Gastrocnemius medialis (tissue), 4 donors: ENCODE measurements around the gene COQ8B. TPM values are rescaled to one million over a fixed set of nuclear protein-coding genes. Genes with fewer than 3 reads are reported as not detected.

Source experiments
- ATAC-seq, 2 donors: fragments of 150-250 bp; one replicate each; pipeline ENCODE4 v1.9.1; 2016
- DNase-seq, 2 donors: peaks; one replicate each; pipeline ENCODE4 v3.0.0-alpha.2; 2019
- H3K27ac ChIP-seq, 4 donors: fragments of 200-600 bp; sonication (generic); 1 replicate in 1 of 4; 2 replicates in 3 of 4; pipeline ENCODE4 v1.5.1; 2016 to 2018; ENCODE audit warnings: mild to moderate bottlenecking in 2 of 4, moderate library complexity in 1 of 4
- H3K27me3 ChIP-seq, 3 donors: fragments of 200-600 bp; sonication (generic) in 2 of 3; 1 replicate in 1 of 3; 2 replicates in 2 of 3; pipeline versions ENCODE4 v1.5.1 to v1.6.0; 2016 to 2019; ENCODE audit warnings: mild to moderate bottlenecking in 1 of 3, moderate library complexity in 1 of 3
- H3K36me3 ChIP-seq, 2 donors: fragments of 200-600 bp; sonication (generic) in 1 of 2; one replicate each; pipeline ENCODE4 v1.5.1; 2017 to 2018
- H3K4me1 ChIP-seq, 2 donors: fragments of 200-600 bp; sonication (generic) in 1 of 2; one replicate each; pipeline ENCODE4 v1.5.1; 2016 to 2017; ENCODE audit warnings: mild to moderate bottlenecking in 2 of 2
- H3K4me3 ChIP-seq, 4 donors: fragments of 200-600 bp; sonication (generic) in 3 of 4; 1 replicate in 1 of 4; 2 replicates in 3 of 4; pipeline ENCODE4 v1.5.1; 2016 to 2019; ENCODE audit warnings: mild to moderate bottlenecking in 2 of 4
- H3K9me3 ChIP-seq, 3 donors: fragments of 200-600 bp; sonication (generic) in 2 of 3; 1 replicate in 1 of 3; 2 replicates in 2 of 3; pipeline ENCODE4 v1.5.1; 2016 to 2019
- POLR2A ChIP-seq, 2 donors: fragments of 450-650 bp; IDR thresholded peaks; one replicate each; pipeline ENCODE4 v1.6.1; 2017; ENCODE audit warnings: antibody characterized with exemption in 2 of 2, mild to moderate bottlenecking in 2 of 2, moderate library complexity in 2 of 2
- in situ Hi-C, 4 donors: fragments of 200-750 bp; cut with MboI; loops; one replicate each; pipeline versions ENCODE4 v1.15.0 to v1.8.0; 2017; ENCODE audit warnings: low sequenced_read_pairs in 4 of 4
- intact Hi-C: fragments of 100-400 bp; cut with DNase I; formaldehyde crosslinking; loops from one replicate; pipeline ENCODE4 v1.15.1; 2023; ENCODE audit warnings: low total_unique reads
- total RNA-seq, 4 donors: library from RNA; depleted of rRNA; stranded (reverse); fragments of >200 nt; gene quantifications; one replicate each; pipeline versions ENCODE4 v1.1.0 to v1.2.3, GENCODE V29; 2016
- TF ChIP-seq, protein P1 (sequence below), 5 experiments: fragments of 450-650 bp in 3 of 5; fragments of 200-600 bp in 2 of 5; sonication (generic) in 2 of 5; IDR thresholded peaks in 4 of 5; conservative IDR thresholded peaks in 1 of 5; 1 replicate in 4 of 5; 2 replicates in 1 of 5; pipeline ENCODE4 v1.5.1; 2016 to 2019; ENCODE audit warnings: antibody characterized with exemption in 5 of 5, mild to moderate bottlenecking in 3 of 5, moderate library complexity in 3 of 5

Gene COQ8B
- total RNA-seq, 4 donors from 2014 or later, result 14.9 to 30.7 (median 20.2) TPM

GRCh38 chr19:40717325-40717879, 716 bp upstream of the COQ8B start:
- DNase-seq, result peak in 1 of 2 donors; percentile 46
- Histone ChIP-seq H3K4me3 (peak overlapping the region; percentile 64 to 90 (median 85)), H3K9me3 (no peaks in the 10 kb centered on the region), H3K4me1 (peaks cover 39 to 50% of the 10 kb centered on the region in 2 donors), H3K27ac (peak overlapping the region; percentile 89 to 98 (median 92)), H3K27me3 (no peaks in the 10 kb centered on the region), H3K36me3 (peaks cover 0 to 8% of the 10 kb centered on the region in 2 donors)
- no peak for ATAC-seq
- TF ChIP-seq POLR2A (IDR thresholded peaks at IDR 0.05), result no peak
- TF ChIP-seq, protein P1, sequence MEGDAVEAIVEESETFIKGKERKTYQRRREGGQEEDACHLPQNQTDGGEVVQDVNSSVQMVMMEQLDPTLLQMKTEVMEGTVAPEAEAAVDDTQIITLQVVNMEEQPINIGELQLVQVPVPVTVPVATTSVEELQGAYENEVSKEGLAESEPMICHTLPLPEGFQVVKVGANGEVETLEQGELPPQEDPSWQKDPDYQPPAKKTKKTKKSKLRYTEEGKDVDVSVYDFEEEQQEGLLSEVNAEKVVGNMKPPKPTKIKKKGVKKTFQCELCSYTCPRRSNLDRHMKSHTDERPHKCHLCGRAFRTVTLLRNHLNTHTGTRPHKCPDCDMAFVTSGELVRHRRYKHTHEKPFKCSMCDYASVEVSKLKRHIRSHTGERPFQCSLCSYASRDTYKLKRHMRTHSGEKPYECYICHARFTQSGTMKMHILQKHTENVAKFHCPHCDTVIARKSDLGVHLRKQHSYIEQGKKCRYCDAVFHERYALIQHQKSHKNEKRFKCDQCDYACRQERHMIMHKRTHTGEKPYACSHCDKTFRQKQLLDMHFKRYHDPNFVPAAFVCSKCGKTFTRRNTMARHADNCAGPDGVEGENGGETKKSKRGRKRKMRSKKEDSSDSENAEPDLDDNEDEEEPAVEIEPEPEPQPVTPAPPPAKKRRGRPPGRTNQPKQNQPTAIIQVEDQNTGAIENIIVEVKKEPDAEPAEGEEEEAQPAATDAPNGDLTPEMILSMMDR (IDR thresholded peaks at IDR 0.05 in 4 of 5, conservative IDR thresholded peaks at IDR 0.05 in 1 of 5), result no peak
- intact Hi-C loops (loop anchor here (5.0 to 10.0 kb wide), 2 partner anchors 273 to 295 kb away; partner anchors contain the start of gene SERTAD3), in situ Hi-C loops (no loop called here)

- Histone ChIP-seq H3K27ac (peak overlapping the region; percentile 89 to 98 (median 92)), H3K36me3 (peaks cover 0 to 18% of the 10 kb centered on the region in 2 donors), H3K27me3 (no peaks in the 10 kb centered on the region), H3K4me1 (peaks cover 28 to 40% of the 10 kb centered on the region in 2 donors), H3K9me3 (no peaks in the 10 kb centered on the region), H3K4me3 (peak overlapping the region; percentile 64 to 90 (median 85))
- ATAC-seq (no peak), DNase-seq (no peak)
- in situ Hi-C loops (no loop called here), intact Hi-C loops (loop anchor here (1.0 to 10.0 kb wide), 3 partner anchors 83 to 294 kb away; partner anchors contain the start of genes EGLN2 and SERTAD3)
- TF ChIP-seq POLR2A (IDR thresholded peaks at IDR 0.05), result no peak
- TF ChIP-seq, protein P1 (IDR thresholded peaks at IDR 0.05 in 4 of 5, conservative IDR thresholded peaks at IDR 0.05 in 1 of 5), result no peak
Measured at GRCh38 chr19:40716031-40716481, 630 bp downstream of the COQ8B start.

DNA sequence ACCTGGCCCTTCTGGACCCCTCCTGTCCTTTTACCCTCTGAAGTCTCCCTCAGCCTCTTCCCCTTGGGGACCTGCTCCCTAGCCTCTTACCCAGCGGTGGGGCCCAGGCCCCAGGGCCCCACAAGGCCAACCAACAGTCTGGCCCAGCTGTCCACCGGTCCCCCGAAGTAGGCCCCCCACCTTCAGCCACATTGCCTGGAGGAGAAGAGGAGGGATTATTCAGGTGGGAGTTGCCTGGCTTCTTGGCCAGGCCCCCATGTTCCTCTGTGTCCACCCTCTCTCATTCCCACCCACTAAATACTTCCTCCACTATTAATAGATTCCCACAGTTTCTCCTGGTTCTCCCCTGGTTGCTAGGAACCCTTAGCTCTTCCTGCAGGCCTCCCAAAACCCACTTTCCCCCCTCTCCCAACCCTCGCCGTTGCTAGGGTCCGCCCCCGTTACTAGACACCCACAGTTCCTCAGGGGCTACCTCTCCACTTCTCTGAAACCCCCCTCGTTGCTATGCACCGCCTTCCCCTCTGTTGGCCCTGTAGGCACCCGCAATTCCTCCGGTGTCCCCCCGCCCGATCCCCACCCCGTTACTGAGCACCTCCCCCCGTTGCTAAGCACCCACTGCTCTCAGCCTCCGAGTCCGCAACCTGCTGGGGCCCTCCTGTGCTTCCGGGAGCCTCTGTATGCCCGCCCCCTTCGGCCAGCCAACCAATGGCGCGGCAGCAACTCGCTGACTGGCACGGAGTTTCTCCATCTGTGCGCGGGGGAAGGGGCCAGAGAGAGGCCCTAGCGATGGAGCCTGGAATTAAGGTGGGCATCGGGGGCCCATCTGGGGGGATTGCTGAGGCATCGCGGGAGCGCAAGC, 2.0 kb downstream of the COQ8B start:
- peak; percentile 87 to 92 for DNase-seq
- Histone ChIP-seq H3K36me3 (peaks cover 0 to 32% of the 10 kb centered on the region in 2 donors), H3K4me3 (peak overlapping the region; percentile 64 to 90 (median 85)), H3K27me3 (no peaks in the 10 kb centered on the region), H3K9me3 (no peaks in the 10 kb centered on the region), H3K27ac (peak overlapping the region; percentile 89 to 98 (median 92)), H3K4me1 (peaks cover 18 to 27% of the 10 kb centered on the region in 2 donors)
- intact Hi-C loops, result loop anchor here (1.0 to 10.0 kb wide), 5 partner anchors 24 to 292 kb away; partner anchors contain the start of genes NUMBL, RAB4B and SERTAD3
- in situ Hi-C loops, result no loop called here
- ATAC-seq, result peak; percentile 41
- no peak for TF ChIP-seq POLR2A (IDR thresholded peaks at IDR 0.05)
- TF ChIP-seq, protein P1 (IDR thresholded peaks at IDR 0.05 in 4 of 5, conservative IDR thresholded peaks at IDR 0.05 in 1 of 5), result peak in 1 of 5 experiments; percentile 6

DNA sequence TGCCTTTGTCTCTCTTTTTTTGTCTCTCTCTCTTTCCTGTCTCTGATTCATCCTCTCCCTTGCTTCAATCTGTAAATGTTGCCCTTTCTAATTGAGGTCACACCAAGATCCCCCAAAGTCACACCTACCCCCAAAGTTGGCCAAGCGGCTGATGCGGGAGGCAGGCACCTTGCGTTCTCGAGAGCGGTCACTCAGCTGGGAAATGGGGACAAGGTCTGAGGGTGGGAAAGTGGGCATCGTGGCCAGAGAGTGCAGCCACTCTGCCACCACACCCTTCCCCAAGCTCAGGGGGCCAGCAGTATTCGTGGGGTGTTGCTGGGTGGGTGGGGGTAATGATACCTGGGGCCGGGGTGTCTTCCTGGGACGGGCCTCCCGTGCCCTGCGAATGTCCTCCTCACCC, 2.7 kb downstream of the COQ8B start:
- TF ChIP-seq POLR2A (IDR thresholded peaks at IDR 0.05), result no peak
- TF ChIP-seq, protein P1 (IDR thresholded peaks at IDR 0.05 in 4 of 5, conservative IDR thresholded peaks at IDR 0.05 in 1 of 5), result no peak
- intact Hi-C loops (loop anchor here (2.0 to 10.0 kb wide), 2 partner anchors 51 to 269 kb away; partner anchors contain the start of gene SERTAD3), in situ Hi-C loops (no loop called here)
- H3K4me1 ChIP-seq, result peaks cover 15 to 21% of the 10 kb centered on the region in 2 donors
- DNase-seq (no peak), ATAC-seq (no peak)
- no peaks in the 10 kb centered on the region for H3K9me3 ChIP-seq
- no peak overlapping the region for H3K4me3 ChIP-seq
- peak overlapping the region; percentile 89 to 98 (median 92) for H3K27ac ChIP-seq
- H3K36me3 ChIP-seq, result peaks cover 0 to 38% of the 10 kb centered on the region in 2 donors
- H3K27me3 ChIP-seq, result no peaks in the 10 kb centered on the region
